Suprapubic skin (tissue), 4 donors: ENCODE data around the gene UCHL1.

Source experiments
- CTCF ChIP-seq, 2 donors: fragments of 200-600 bp in 1 of 2; fragments of 450-650 bp in 1 of 2; sonication (generic) in 1 of 2; IDR thresholded peaks; one replicate each; pipeline ENCODE4 v1.5.1; 2016 to 2019; ENCODE audit warnings: antibody characterized with exemption in 2 of 2, mild to moderate bottlenecking in 1 of 2, moderate library complexity in 1 of 2
- EP300 ChIP-seq: sonication (generic); formaldehyde crosslinking; IDR thresholded peaks from one replicate; pipeline ENCODE4 v1.6.1; 2017; ENCODE audit warnings: antibody characterized with exemption
- POLR2AphosphoS5 ChIP-seq, 3 donors: sonication (generic); formaldehyde crosslinking; IDR thresholded peaks; one replicate each; pipeline ENCODE4 v1.6.1; 2017; ENCODE audit warnings: antibody characterized with exemption in 3 of 3

- TF ChIP-seq POLR2AphosphoS5 (IDR thresholded peaks at IDR 0.05) (no peak), CTCF (IDR thresholded peaks at IDR 0.05) (no peak), EP300 (no peak)
Measured at GRCh38 chr4:41215969-41216293, 40.8 kb upstream of the UCHL1 start.
